ENCODE data around the gene AGBL1.

The AGBL1 gene

DNA sequence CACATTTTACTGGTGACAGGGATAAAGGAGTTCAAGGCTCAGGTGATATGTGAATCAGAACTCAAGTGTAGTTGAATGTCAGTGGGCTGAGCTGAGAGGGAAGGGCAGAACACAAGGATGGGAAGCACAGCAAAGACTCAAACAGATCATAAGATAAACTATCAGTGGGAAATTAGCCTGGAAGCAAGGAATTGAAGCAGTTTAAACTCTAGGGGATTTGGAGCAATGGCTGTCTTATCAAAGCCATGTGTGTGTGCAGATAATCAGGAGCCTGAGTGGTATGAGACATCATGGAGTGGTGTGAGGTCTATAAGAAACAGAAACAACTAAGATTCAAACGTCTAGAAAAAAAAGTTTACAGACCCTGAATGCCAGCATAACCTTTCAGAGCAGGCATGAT, 634.6 kb downstream of the AGBL1 start:
- TF ChIP-seq, protein P1, sequence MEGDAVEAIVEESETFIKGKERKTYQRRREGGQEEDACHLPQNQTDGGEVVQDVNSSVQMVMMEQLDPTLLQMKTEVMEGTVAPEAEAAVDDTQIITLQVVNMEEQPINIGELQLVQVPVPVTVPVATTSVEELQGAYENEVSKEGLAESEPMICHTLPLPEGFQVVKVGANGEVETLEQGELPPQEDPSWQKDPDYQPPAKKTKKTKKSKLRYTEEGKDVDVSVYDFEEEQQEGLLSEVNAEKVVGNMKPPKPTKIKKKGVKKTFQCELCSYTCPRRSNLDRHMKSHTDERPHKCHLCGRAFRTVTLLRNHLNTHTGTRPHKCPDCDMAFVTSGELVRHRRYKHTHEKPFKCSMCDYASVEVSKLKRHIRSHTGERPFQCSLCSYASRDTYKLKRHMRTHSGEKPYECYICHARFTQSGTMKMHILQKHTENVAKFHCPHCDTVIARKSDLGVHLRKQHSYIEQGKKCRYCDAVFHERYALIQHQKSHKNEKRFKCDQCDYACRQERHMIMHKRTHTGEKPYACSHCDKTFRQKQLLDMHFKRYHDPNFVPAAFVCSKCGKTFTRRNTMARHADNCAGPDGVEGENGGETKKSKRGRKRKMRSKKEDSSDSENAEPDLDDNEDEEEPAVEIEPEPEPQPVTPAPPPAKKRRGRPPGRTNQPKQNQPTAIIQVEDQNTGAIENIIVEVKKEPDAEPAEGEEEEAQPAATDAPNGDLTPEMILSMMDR (IDR thresholded peaks at IDR 0.05; ENCODE audit: control extremely low read depth, extremely low read depth, low read depth, missing control alignments): no peak
- ChIA-PET POLR2A (no interaction called here), CTCF (no interaction called here)
- no peak for DNase-seq (ENCODE audit: extremely low spot score)

DNA sequence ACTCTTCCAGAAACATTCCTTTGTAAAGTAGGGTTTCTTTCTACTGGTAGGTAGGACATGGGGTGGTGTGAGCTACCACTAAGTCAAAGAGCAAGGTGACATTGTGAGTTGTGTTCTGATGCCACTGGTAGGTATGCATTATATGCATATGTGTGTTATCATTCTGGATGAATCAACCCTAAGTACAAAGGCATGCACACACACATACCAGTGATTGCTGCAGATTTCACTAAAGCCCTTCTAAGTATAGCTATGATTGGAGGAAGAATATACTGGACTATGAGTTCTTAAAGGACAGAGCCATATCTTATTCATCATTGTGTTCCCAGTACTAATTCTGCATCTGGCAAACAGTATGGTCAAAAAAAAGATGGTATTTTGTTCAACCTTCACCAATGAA, 646.0 kb downstream of the AGBL1 start:
- TF ChIP-seq, protein P1 (IDR thresholded peaks at IDR 0.05; ENCODE audit: control extremely low read depth, extremely low read depth, low read depth, missing control alignments): no peak
- CTCF ChIA-PET: interaction anchor here (0.8 to 1.0 kb wide), 2 partner anchors 9 to 17 kb away, joined by 3 read pairs; no protein-coding TSS in a partner anchor
- no peak for DNase-seq (ENCODE audit: extremely low spot score)

DNA sequence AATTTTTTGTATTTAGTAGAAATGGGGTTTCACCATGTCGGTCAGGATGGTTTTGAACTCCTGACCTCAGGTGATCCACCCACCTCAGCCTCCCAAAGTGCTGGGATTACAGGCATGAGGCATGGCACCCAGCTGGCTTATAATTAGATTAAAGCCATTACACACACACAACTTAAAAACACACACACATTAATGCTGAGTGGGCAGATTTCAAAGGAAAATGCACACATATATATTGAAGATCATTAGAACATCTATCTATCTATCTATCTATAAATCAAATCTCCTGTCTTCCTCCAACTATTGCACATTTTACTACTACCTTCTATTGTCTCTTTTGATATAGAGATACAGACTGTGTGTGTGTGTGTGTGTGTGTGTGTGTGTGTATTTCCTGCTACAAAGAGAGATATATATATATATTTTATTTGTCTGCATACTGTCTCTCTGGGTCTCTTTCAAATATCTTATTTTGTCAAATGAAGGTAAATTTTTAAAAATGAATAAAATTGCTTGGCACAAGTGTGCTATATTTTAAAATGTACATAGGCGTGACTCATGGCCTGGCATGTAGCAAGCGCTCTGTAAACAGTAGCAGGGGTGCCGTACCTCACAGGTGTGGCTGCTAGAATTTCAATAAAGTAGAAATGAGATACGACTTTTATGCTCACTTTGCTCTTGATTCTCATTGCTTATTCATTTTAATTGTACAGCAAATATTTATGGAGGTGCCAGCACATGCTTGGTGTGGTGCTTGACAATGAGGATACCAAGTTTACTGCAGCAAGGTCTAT, 655.8 kb downstream of the AGBL1 start:
- CTCF ChIA-PET: no interaction called here
- DNase-seq (ENCODE audit: extremely low spot score): no peak
- POLR2A ChIA-PET: no interaction called here
- TF ChIP-seq, protein P1 (IDR thresholded peaks at IDR 0.05; ENCODE audit: control extremely low read depth, extremely low read depth, low read depth, missing control alignments): no peak

More for the DNA sequence above, 646.0 kb downstream of the AGBL1 start:
- POLR2A ChIA-PET: no interaction called here

DNA sequence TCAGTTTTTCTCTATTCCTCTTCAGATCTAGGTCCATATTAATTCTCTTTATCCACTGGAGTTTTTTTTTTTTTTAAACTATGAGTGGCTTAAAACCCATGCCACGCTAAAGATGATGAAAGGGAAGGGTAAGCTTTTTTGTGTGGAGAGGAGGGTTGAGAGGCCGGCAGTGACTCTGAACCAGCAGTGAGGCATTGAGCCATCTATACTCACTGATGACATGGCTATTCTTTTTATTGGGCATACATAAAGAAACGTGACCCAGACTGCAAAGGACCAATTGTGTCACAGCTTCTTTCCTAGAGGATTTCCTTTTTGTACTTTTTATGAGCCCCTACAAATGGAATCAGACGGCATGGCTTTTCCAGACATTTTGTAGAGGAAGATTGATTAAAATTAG, 662.2 kb downstream of the AGBL1 start:
- TF ChIP-seq, protein P1 (IDR thresholded peaks at IDR 0.05; ENCODE audit: control extremely low read depth, extremely low read depth, low read depth, missing control alignments): no peak
- ChIA-PET CTCF (interaction anchor here (2.9 to 3.2 kb wide), 2 partner anchors 510 to 883 kb away, joined by 10 to 21 read pairs; no protein-coding TSS in a partner anchor), POLR2A (no interaction called here)
- DNase-seq (ENCODE audit: extremely low spot score): no peak

DNA sequence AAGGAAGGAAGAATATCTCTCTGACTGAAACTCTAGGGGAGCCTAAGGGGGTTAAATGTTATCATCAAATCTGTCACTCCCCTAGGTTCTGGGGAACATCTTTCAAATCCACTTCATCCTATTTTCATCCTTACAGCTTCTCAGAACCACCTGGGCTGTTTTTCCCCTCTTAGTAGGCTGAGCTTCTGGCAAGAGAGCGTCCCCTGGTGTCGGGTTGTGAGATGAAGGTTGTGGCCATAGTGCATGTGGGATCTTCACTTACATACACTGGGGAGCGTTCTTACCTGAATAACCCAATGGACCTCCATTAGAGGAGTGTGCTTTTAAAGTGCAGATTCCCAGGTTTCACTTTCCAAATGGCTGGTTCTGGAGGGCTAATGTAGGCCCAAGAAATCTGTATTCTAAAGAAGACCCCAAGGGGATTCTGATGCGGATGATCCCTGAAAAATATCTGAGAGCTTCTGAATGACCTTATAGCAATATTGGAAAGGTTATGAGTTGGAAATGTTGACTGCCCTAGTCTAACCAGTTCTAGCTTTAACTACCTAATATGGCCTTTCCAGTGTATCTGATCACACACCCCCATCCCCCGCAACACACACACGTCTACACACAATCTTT, 663.7 kb downstream of the AGBL1 start:
- no peak for DNase-seq (ENCODE audit: extremely low spot score)
- ChIA-PET CTCF (interaction anchor here (1.0 to 3.2 kb wide), 8 partner anchors 12 to 885 kb away, joined by 3 to 21 read pairs (median 4); no protein-coding TSS in a partner anchor), POLR2A (no interaction called here)
- TF ChIP-seq, protein P1 (IDR thresholded peaks at IDR 0.05; ENCODE audit: control extremely low read depth, extremely low read depth, low read depth, missing control alignments): peak; percentile 30

DNA sequence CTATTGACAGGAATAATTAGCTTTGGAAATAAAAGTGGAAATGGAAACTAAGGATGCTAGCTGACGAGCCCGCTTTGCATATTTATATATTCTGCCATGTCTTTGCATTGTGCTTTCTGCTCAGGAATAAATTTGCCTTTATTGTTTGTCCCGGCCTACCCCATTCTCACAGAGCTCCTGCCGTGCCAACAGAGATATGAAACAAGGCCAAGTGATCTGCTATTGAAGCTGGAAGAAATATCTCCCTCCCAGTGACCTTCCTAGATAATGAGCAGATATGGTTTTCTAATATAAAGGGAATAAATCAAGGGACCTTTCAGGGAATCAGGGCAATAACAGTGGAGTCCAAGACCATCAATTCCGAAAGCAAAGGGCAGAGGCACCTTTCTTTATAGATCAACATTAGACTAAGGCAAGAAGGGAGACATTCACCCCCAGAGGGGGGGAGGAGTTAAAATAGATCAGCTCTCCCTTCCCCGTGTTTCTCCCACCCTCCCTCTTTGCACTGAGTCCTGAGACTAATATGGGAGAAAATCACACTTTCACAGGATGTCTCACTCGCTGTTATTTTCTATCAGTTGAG, 664.6 kb downstream of the AGBL1 start:
- ChIA-PET CTCF (interaction anchor here (1.1 to 3.2 kb wide), 6 partner anchors 11 to 885 kb away, joined by 4 to 21 read pairs (median 5); no protein-coding TSS in a partner anchor), POLR2A (no interaction called here)
- TF ChIP-seq, protein P1 (IDR thresholded peaks at IDR 0.05; ENCODE audit: control extremely low read depth, extremely low read depth, low read depth, missing control alignments): no peak
- no peak for DNase-seq (ENCODE audit: extremely low spot score)

Data from GM10248 (cell line).